Kasumi-1 (cell line): Measurements from ENCODE around the gene SYNJ2.
A peak's percentile ranks its signal among the peaks of the same experiment; 100 is the strongest.
"Not testable (repeated sequence)": the region's sequence is repeated elsewhere in the genome, so short reads cannot be mapped to it uniquely, and the experiment has no call there.

Source experiments
- DNase-seq, 2 experiments: peaks; one replicate each; lab custom pipeline; 2025; lab: John Stamatoyannopoulos, UW

Gene SYNJ2

GRCh38 chr6:157981395-157982101, at the start of gene SYNJ2:
TSS of gene SYNJ2 (plus strand) at chr6:157981863. CDS start at chr6:157981962, 99 bp downstream.
- DNase-seq: peak in 1 of 2 experiments; percentile 26

- no peak for DNase-seq
Observed at GRCh38 chr6:157935786-157936185, 45.9 kb upstream of the SYNJ2 start.

GRCh38 chr6:157937318-157937717, 44.3 kb upstream of the SYNJ2 start:
- no peak for DNase-seq

- DNase-seq: no peak
Observed at GRCh38 chr6:157937916-157938315, 43.7 kb upstream of the SYNJ2 start.

- DNase-seq: not testable (repeated sequence)
Observed at GRCh38 chr6:157940375-157941036, 41.2 kb upstream of the SYNJ2 start.

GRCh38 chr6:157941101-157941863, 40.4 kb upstream of the SYNJ2 start:
- no peak for DNase-seq

GRCh38 chr6:157942351-157942750, 39.3 kb upstream of the SYNJ2 start:
- no peak for DNase-seq

GRCh38 chr6:157943249-157943963, 38.3 kb upstream of the SYNJ2 start:
- DNase-seq: no peak

GRCh38 chr6:157943964-157944283, 37.7 kb upstream of the SYNJ2 start:
- no peak for DNase-seq

- no peak for DNase-seq
Observed at GRCh38 chr6:157944983-157945931, 36.4 kb upstream of the SYNJ2 start.

- no peak for DNase-seq
Observed at GRCh38 chr6:157946053-157946617, 35.5 kb upstream of the SYNJ2 start.

GRCh38 chr6:157946865-157947532, 34.7 kb upstream of the SYNJ2 start:
- DNase-seq: peak; percentile 60 to 61

- DNase-seq: not testable (repeated sequence)
Observed at GRCh38 chr6:157950899-157951298, 30.8 kb upstream of the SYNJ2 start.

- no peak for DNase-seq
Observed at GRCh38 chr6:157951828-157952227, 29.8 kb upstream of the SYNJ2 start.

GRCh38 chr6:157952861-157953351, 28.8 kb upstream of the SYNJ2 start:
- no peak for DNase-seq

- no peak for DNase-seq
Observed at GRCh38 chr6:157953580-157954091, 28.0 kb upstream of the SYNJ2 start.

GRCh38 chr6:157954150-157955117, 27.2 kb upstream of the SYNJ2 start:
- no peak for DNase-seq

- DNase-seq: no peak
Observed at GRCh38 chr6:157955675-157956074, 26.0 kb upstream of the SYNJ2 start.
